KOPT-K1 (cell line): ENCODE data around the gene COA6.

Source experiments
- H3K27ac ChIP-seq: fragments of 200-600 bp; sonication (generic); 2 replicates; pipeline ENCODE4 v1.5.1; 2016; ENCODE audit warnings: antibody characterized with exemption, mild to moderate bottlenecking, low read depth, low read length; ENCODE audit not compliant: poor library complexity, severe bottlenecking
- H3K36me3 ChIP-seq: fragments of 200-600 bp; sonication (generic); 2 replicates; pipeline ENCODE4 v1.5.1; 2017; ENCODE audit warnings: antibody characterized with exemption, mild to moderate bottlenecking, low read length, moderate library complexity; ENCODE audit not compliant: insufficient read depth
- H3K9me3 ChIP-seq: fragments of 200-600 bp; sonication (generic); 2 replicates; pipeline ENCODE4 v1.5.1; 2017; ENCODE audit warnings: antibody characterized with exemption, low read length, mild to moderate bottlenecking; ENCODE audit not compliant: insufficient read depth, poor library complexity, severe bottlenecking

The COA6 gene

DNA sequence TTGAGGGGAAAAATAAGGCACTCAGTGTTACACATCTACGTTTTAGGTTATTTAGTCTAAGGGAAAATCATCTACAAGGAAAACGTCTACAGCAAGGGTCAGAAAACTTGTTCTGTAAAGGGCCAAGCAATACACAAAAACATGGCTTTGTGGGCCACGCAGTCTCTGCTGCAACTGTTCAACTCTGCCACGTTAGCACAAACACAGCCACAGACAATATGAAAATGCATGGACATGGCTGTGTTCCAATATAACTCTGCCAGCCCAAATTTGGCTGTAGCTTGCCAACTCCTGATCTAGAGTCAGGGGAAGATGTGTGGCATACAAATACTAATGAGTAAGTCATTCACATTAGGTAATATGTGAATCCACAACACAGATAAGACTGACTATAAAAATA, 40.7 kb downstream of the COA6 start:
- H3K36me3 ChIP-seq, result peaks cover 88% of the 10 kb centered on the region
- H3K9me3 ChIP-seq, result no peaks in the 10 kb centered on the region

DNA sequence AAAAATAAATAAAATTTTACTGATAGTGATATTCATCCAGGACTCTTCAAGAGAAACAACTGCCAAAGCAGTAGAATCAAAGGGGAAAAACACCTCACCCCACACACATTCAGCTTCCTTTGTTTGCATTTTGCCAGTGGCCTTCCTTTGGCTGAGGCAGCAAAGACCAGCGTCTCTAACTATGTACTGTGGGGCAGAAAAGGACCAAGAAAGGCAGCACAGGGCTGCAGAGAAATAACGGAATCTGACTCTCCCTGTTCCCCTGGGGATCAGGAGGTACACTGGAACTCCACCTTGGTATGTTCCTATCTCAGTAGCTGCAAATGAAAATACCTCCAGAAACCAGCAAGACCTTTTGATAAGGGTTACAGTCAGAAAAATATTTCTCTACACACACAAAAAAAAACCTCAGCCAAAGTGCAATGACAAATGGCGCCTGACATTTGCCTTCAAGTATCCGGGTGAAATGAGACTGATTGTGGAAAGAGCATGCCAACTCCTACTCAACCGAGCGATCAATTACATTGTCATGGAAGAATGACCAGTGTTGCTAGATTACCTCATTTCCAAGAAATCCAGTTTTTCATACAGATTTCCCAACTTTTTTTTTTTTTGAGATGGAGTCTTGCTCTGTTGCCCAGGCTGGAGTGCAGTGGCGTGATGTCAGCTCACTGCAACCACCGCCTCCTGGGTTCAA, 54.8 kb downstream of the COA6 start:
- H3K27ac ChIP-seq, result no peak overlapping the region
- H3K9me3 ChIP-seq, result no peaks in the 10 kb centered on the region
- peaks cover 100% of the 10 kb centered on the region for H3K36me3 ChIP-seq

More for the DNA sequence above, 40.7 kb downstream of the COA6 start:
- no peak overlapping the region for H3K27ac ChIP-seq

DNA sequence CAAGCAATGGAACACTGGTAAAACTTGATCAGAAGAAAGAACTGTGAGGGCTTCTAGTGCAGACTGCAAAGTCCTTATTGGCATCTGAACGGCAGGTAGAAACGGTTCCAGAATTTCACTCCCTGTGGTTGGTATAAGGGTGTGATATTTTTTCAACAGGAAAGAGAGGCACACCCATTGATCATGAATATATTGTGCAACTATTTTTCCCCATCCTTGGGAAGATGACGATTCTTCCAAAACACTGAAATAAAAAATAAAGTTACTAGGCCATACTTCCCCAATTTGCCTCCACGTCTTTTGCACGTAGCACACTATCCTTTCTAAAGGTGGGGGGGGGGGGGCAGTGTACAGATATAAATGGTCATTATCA, 56.2 kb downstream of the COA6 start:
- Histone ChIP-seq H3K27ac (no peak overlapping the region), H3K36me3 (peaks cover 100% of the 10 kb centered on the region), H3K9me3 (no peaks in the 10 kb centered on the region)

DNA sequence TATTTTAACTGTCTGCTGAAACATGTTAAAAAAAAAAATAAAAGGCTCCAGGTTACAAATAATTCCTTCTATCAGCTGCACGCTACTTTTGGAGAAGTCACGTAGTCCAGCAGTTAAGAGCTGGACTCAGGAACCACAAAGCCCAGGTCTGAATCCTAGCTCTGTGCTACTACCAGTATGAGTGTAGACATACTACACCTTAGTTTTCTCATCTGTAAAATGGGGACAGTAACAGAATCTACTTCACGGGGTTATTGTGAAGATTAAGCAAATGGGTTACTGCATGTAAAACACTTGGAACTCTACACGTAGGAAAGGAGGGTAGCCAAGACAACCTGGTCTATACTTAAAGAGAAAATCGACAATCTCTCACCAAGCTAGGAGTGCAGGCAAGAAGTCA, 57.4 kb downstream of the COA6 start:
- Histone ChIP-seq H3K36me3 (peaks cover 98% of the 10 kb centered on the region), H3K27ac (no peak overlapping the region), H3K9me3 (no peaks in the 10 kb centered on the region)

DNA sequence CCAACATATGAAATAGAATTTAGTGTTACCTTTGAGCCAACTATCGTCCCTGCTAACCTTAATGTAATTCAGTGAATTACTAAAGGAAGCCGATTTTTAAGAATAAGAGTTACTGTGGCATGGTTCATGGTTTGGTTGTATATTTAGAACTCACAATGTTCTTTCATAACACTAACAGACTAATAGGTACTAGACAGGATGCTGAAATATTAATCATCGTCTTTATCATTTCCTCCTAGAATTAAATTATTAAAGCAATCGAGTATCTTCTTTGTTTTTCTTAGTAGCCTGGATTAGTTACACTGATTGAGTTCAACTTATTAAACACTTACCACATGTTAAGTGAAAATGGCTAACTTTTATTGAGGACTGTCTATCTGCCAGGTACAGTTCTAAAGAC, 58.0 kb downstream of the COA6 start:
- no peak overlapping the region for H3K27ac ChIP-seq
- no peaks in the 10 kb centered on the region for H3K9me3 ChIP-seq
- peaks cover 98% of the 10 kb centered on the region for H3K36me3 ChIP-seq

DNA sequence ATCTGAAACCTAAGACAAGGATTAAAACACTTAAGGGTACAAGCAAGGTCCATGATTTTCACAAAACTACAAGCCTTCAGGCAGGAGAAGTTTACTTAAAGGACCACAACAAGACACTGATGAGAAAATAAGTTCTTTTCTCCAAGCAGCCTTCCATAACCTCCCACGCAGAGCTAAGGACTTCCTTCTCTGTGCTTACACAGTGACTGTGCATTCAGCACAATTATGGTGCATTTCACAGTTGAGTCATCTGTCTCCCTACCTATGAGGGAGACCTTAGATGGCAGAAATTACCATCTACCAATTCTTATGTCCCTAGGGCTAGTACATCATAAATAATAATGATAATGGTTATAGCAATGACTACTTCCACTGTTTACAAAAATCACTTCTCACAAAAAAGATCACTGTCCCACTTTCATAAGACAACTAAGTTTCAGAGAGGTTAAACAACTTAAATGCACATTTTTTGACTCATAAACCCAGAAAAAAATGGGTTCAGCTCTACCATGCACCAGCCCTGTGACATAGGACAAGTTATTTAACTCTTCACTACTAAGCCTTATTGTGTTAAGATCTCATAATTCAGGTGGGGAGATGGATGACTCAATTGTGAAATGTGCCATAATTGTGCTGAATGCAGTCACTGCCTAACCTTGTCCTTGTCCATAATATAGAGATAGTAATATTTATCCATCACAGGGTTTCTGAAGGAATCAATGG, 60.5 kb downstream of the COA6 start:
- H3K36me3 ChIP-seq, result peaks cover 98% of the 10 kb centered on the region
- no peak overlapping the region for H3K27ac ChIP-seq
- H3K9me3 ChIP-seq, result no peaks in the 10 kb centered on the region
